ENCODE results near the gene ATXN7L1. TPM values are rescaled to one million over a fixed set of nuclear protein-coding genes. Genes with fewer than 3 reads are reported as not detected.

The ATXN7L1 gene
- total RNA-seq, 1 donor from 2014 or later: 8.8 TPM

- no peak for DNase-seq
Measured at GRCh38 chr7:105674200-105674920, 202.0 kb downstream of the ATXN7L1 start.

- peak; percentile 31 for DNase-seq
Measured at GRCh38 chr7:105673367-105674084, 202.9 kb downstream of the ATXN7L1 start.

- DNase-seq: no peak
Measured at GRCh38 chr7:105672801-105673200, 203.6 kb downstream of the ATXN7L1 start.

- DNase-seq: no peak
Measured at GRCh38 chr7:105666324-105666723, 210.1 kb downstream of the ATXN7L1 start.

- no peak for DNase-seq
Measured at GRCh38 chr7:105665684-105666083, 210.7 kb downstream of the ATXN7L1 start.

- peak; percentile 52 for DNase-seq
Measured at GRCh38 chr7:105664816-105665525, 211.4 kb downstream of the ATXN7L1 start.

GRCh38 chr7:105662998-105663397, 213.4 kb downstream of the ATXN7L1 start:
- DNase-seq: no peak

GRCh38 chr7:105661625-105662024, 214.8 kb downstream of the ATXN7L1 start:
- DNase-seq: no peak

GRCh38 chr7:105656922-105657521, 219.4 kb downstream of the ATXN7L1 start:
- peak; percentile 60 for DNase-seq

GRCh38 chr7:105655500-105656380, 220.7 kb downstream of the ATXN7L1 start:
- DNase-seq: peak; percentile 39

- peak; percentile 48 for DNase-seq
Measured at GRCh38 chr7:105655067-105655466, 221.3 kb downstream of the ATXN7L1 start.

GRCh38 chr7:105654095-105654686, 222.2 kb downstream of the ATXN7L1 start:
- DNase-seq: no peak

GRCh38 chr7:105653441-105654005, 222.9 kb downstream of the ATXN7L1 start:
- no peak for DNase-seq

- peak; percentile 82 for DNase-seq
Measured at GRCh38 chr7:105652359-105652993, 223.9 kb downstream of the ATXN7L1 start.

- no peak for DNase-seq
Measured at GRCh38 chr7:105651798-105652197, 224.6 kb downstream of the ATXN7L1 start.

- no peak for DNase-seq
Measured at GRCh38 chr7:105650382-105650970, 225.9 kb downstream of the ATXN7L1 start.

- no peak for DNase-seq
Measured at GRCh38 chr7:105649727-105650381, 226.5 kb downstream of the ATXN7L1 start.

- peak; percentile 29 for DNase-seq
Measured at GRCh38 chr7:105648561-105649401, 227.6 kb downstream of the ATXN7L1 start.

- DNase-seq: no peak
Measured at GRCh38 chr7:105647591-105647990, 228.8 kb downstream of the ATXN7L1 start.

Measured in dermis blood vessel endothelial cell (primary cell).